GM19099 (cell line): ENCODE measurements around the gene SPA17.

Experiments
- POLR2A ChIP-seq: IDR thresholded peaks from 3 replicates; pipeline ENCODE4 v1.6.1; 2011; ENCODE audit warnings: low read depth; ENCODE audit not compliant: insufficient read length; ENCODE audit errors: extremely low read depth

The SPA17 gene

DNA sequence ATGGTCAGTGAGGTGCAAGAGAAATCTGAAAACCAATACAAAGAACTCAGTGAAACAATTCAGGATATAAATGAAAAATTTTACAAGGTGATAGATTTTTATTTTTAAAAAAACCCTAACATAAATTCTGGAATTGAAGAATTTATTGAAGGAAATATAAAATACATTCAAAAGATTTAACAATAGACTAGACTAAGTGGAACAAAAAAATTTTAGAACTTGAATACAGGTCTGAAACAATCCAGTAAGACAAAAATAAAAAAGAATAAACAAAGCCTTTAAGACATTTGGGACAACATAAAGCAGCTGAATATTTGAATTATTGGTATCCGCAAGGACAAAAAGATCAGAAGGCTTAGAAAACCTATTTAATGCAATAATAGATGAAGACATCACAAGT is 8.7 kb downstream of the SPA17 start:
- TF ChIP-seq POLR2A, result no peak

DNA sequence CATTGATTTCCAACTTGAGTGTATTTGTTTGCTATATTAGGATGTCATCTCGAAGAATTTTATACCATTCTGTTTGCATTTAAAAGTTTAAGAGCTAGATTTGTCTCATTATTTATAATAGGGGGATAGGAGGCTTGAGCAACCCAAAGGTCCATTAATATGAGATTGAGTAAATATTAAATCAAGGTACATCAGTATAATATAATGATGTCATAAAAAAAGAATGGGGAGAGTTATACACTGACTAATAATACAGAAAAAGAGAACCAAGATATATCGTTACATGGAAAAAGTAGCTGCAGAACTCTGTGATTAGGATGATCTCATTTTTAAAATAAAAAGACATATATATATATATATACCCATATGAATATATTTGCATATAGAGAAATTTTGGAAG is 19.4 kb downstream of the SPA17 start:
- no peak for TF ChIP-seq POLR2A

DNA sequence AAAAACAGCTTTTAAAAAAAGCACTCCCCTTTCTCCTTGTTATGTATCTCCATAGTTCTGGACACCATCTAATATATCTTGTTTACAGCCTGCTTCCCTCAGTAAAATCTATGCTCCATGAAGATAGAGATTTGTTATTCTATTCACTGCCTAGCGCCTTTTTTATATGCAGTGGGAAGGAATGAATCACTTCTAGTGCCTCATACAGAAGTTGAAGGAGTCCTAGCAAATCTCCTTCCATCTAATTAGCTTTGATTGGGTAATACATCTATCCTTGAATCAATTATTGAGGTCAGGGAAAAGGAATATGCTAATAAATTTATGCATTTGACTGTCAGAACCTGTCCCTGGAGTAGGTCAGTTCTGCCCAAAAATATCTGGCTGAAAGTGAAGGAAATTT is 25.8 kb downstream of the SPA17 start:
- no peak for TF ChIP-seq POLR2A

DNA sequence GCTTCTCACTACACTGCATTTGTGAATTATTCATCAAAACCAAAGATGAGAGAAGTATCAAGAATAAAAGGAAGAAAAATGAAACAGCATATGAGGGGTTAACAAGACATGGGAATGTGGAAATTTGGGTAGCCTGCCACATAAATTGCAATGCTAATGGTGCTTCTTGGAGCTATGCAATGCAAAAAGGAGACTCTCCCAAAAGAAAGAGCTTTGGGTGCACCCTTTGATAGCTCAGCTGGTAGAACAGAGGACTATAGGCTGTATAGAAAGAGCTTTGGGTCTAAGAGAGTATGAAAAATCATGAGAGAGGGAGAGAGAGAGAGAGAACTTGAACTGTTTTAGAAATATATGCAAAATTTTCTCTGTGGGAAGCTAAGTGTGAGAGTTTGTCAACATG is 26.3 kb downstream of the SPA17 start:
- no peak for TF ChIP-seq POLR2A

DNA sequence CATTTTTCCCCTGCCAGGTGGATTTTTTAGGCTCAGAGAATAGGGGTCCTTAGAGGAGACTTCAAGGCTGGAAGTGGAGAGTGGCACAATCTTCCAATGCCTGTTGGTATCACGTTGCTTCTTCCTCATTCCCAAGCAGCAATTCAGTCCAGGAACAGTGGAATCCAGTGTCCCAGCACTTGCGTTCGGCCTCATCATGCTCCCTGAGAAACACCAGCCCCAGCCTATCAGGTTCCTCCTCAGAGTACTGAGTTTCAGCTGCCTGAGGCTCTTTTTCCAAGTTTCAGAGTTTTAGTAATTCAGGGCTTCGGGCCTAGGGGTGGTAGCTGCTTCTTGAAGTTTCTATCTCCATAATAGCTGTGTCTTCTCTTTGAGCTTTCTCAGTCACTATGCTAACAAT is 34.1 kb downstream of the SPA17 start:
- no peak for TF ChIP-seq POLR2A

DNA sequence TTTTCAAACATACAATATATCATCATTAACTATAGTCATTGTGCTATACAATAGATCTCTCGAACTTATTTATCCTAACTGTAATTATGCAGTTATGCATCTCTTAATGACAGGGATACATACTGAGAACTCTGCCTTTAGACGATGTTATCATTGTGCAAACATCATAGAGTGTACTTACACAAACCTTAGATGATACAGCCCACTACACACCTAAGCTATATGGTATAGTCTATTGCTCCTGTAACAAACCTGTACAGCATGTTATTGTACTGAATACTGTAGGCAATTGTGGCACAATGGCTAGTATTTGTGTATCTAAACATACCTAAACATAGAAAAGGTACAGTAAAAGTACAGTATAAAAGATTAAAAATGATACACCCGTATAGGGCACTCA is 38.7 kb downstream of the SPA17 start:
- no peak for TF ChIP-seq POLR2A

DNA sequence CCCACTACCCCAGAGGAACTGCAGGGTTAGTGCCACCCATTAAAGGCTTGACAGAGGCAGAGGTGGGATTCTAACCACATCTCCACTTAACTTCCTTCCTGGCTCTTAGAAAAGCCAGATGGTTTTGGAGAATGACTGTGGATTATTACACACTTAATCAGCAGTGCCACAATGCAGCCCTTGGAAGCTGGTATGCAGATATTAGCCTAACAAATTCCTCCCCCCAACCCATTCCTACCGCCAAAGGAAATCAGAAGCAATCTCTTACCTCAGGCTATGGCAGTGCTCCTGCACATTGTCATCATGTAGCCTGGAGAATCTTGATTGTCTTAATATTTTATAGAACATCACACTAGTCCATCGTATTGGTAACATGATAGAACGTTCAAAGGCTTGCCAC is 42.9 kb downstream of the SPA17 start:
- no peak for TF ChIP-seq POLR2A

DNA sequence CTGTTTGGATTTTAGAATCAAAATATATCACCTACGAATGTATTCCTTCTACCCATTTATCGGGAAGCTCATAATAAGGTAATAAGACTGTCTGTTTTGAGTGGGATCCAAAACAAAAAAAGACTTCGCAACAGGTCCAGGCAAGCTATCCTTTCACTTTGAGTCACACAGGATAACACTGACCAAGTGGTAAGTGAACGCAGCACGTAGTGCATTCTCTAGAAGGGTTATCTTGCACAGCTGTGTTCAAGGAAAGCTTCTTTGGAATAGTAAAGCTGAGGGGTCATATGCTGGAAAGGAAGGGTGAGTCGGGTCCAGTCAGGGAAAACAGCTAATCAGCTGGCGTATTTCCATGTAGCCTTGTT is 43.7 kb downstream of the SPA17 start:
- no peak for TF ChIP-seq POLR2A

DNA sequence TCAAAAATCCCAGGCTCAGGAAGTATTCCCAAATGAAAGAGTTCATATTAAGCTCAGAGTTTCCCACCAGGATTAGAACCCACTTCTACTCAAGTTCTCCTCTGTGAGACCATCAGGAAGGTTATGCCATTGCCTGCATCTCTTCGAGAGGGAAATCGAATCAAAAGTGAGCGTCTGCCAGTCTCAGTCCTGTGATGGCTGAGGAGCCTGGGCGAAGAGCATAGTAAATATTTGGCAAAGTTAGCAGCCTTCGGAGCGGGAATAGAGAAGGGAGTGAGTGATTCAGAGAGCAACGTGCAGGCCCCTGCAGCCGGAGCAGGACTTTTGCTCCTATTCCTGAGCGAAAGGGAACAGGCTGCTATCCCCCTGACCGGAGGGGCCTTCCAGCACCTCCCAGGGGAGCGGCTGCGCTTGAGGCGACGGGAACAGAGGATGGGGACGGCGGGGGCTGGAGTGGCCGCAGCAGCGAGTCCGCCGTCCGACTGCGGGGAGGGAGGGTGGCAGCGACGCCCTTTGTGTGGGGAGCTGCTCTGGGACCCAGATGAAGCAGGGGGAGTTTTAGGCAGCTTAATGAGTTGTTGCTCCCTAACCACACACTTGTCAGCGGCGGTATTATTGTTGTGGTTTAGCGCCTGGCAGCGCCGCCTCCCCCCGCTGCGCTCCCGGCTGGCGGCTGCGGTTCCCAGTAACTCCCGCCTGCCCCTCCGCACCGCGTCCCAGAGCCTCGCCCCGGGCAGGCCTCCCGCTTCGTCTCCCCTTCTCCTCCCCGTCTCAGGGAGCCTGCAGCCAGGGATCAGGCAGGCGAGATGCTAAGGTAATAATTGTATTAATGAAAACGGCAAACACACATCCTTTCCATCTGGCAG is 44.3 kb downstream of the SPA17 start:
- no peak for TF ChIP-seq POLR2A

DNA sequence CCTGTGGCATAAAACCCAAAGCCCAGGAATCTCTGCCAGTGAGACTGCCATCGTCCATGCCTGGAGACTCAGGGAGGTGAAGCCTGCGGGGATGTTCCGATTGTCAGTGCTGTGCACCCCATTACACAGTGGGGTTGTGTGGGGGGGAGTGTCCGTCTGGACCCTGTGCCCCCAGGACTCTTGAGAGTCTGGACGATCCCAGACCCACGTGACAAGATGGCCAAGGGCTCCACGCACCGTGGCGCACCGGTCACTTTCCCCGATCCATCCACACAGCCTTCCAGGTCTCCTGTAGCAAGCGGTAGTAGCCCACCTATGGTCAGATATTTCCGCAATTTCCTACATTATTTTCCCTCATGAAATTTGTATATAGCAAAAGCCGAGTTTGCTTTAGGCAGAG is 45.1 kb downstream of the SPA17 start:
- TF ChIP-seq POLR2A, result no peak

DNA sequence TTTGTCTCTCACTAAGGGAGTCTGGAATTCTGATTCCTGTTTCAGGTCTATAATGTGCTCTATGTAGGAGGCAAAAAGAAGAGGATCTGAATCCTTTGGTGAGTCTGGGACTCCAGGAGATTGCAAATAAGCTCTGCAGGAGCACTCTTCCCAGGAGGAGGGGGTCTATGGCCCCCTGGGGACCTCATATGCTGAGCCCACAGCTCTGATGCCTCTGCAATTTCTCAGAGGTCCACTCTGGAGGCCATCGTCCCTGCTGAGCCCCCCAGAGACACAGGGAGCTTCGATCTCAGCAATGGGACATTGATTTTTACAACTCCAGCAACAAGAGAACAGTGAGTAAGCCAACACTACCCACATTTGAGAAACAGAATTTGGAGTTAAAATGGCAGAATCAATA is 45.8 kb downstream of the SPA17 start:
- no peak for TF ChIP-seq POLR2A

DNA sequence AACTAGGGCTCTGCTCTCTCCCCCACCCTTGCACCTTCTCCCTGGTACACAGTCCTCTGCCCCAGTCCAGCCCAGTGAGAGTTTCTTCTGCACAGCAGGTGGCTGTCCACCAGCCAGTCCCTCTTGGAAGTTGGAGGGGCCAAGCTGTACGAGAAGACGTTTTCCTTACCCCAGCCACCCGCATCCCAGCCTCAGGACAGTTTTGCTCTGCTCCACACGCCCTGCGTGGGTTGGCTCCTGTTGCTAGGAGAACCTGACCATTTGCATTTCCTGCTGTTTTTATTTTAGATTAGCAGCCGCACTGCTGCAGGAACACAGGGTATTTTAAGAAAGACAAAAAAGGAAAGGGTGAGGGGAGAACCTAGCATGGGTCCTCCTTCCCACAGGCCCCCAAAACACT is 48.5 kb downstream of the SPA17 start:
- TF ChIP-seq POLR2A, result no peak

DNA sequence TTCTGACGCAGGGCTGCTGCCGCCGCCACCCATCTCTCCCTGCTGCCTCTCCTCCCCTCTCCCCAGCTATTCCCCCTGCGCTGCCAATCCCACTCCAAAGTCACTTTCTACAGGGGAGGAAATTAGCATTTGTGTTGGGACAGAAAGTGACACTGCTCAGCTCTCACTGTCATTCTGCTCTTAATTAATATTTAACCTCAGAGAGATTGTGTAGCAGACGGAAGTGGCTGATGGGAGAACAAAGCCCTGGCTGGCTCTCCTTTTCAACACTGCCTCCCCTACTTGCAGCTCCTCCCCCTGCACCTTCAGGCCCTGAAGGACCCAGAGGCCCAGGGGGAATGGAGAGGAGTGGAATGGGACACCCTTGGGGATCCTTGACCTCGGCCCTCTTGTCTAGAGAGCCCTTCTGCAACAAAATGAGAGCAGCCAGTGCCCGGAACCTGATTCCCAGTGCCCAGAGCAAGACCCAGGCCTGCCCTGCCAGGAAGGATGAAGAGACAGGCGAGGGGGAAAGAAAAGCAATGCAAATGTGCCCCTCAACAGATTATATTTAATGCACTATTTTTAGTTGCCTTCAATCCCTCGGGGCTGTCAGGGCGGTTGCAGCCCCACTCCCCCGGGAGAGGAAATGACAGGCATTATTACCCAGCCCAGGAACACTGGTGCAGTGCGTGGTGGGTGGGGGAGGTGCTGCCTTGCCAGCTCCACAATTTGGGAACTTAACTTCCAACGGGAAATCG is 51.4 kb downstream of the SPA17 start:
- TF ChIP-seq POLR2A, result peak; percentile 56

DNA sequence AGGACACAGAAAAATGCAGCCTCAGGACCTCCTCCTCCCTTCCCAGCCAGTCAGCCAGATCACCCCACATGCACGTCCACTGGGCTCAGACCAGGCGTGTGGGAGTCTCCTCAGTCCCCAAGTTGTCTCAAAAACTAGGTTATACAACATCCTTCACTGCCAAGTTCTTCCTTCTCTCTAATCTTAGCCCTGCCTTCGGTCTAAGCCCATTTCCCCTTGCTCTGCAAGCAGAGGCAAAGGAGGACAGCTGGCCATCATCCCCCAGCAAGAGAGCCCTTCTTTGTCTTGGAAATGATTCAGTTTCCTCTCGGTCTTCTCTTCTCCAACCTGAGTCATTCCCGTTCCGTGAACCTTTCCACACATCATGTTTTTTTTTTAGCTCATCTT is 52.0 kb downstream of the SPA17 start:
- no peak for TF ChIP-seq POLR2A

DNA sequence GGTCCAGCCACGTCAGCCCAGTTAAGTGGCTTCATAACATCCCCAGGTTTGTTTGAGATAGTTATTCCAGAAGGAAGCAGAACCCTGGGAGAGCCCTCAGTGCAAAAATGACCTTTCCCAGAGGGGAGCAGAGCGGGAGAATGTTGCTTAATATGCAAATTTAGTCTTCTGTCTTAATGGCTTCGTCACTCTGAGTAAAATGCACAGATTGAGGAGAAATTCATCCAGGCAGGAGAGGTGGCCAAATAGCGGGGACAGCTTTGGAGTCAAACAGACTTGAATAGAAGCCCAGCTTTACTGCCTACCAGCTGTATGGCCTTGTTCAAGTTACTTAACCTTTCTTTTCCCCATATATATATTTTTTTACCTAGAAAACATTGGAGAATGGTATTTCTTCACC is 53.8 kb downstream of the SPA17 start:
- TF ChIP-seq POLR2A, result no peak

DNA sequence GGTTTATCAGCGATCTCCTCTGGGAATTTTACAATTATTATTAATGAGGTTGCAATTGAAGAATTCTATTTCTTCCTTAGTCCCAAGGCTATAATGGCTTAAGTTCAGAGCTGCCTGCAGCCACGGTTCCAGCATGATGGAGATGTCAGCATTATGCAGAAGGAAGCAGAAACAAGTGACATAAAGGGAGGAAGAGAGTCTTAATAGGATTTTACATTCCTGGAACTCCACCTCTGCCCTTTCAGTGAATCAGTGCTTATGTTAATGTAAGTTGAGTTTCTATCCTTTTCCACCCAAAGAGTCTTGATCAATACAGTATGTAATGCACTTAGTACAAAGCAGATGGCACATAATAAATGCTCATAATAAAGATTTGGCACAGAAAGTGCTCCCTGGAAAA is 54.4 kb downstream of the SPA17 start:
- no peak for TF ChIP-seq POLR2A
